PFSK-1 (cell line): ENCODE results near the gene GNG12.

Experiments used
- FOXP2 ChIP-seq: optimal IDR thresholded peaks from 2 replicates; pipeline ENCODE3; 2011; ENCODE audit warnings: borderline replicate concordance, control low read depth, inconsistent platforms; ENCODE audit not compliant: insufficient read depth; ENCODE audit errors: extremely low read length, extremely low read depth
- POLR2AphosphoS5 ChIP-seq: IDR thresholded peaks from 2 replicates; pipeline ENCODE4 v1.6.1; 2012; ENCODE audit warnings: low read depth, mild to moderate bottlenecking, control low read depth, low read length, moderate library complexity
- REST ChIP-seq, 2 experiments: IDR thresholded peaks; 2 replicates each; pipeline versions ENCODE4 v1.6.1 to v1.8.0; 2011 to 2012; ENCODE audit warnings: low read depth in 2 of 2, low read length in 2 of 2, control low read depth in 1 of 2, inconsistent platforms in 1 of 2, mild to moderate bottlenecking in 1 of 2, moderate library complexity in 1 of 2; ENCODE audit not compliant: insufficient read depth in 1 of 2
- SIN3A ChIP-seq: IDR thresholded peaks from 2 replicates; pipeline ENCODE4 v1.6.1; 2012; ENCODE audit warnings: mild to moderate bottlenecking, low read length, moderate library complexity, borderline replicate concordance; ENCODE audit not compliant: insufficient read depth
- TAF1 ChIP-seq: IDR thresholded peaks from 2 replicates; pipeline ENCODE4 v1.6.1; 2012; ENCODE audit warnings: low read length, control low read depth, borderline replicate concordance; ENCODE audit not compliant: insufficient read depth

GNG12 gene

GRCh38 chr1:67689267-67690017, 143.8 kb downstream of the GNG12 start:
- TF ChIP-seq SIN3A (no peak), REST (IDR thresholded peaks at IDR 0.05; ENCODE audit: insufficient read depth in 1 of 2, low read depth in 2 of 2, low read length in 2 of 2) (no peak), POLR2AphosphoS5 (no peak), FOXP2 (no peak), TAF1 (no peak)

GRCh38 chr1:67688526-67689219, 144.6 kb downstream of the GNG12 start:
- TF ChIP-seq POLR2AphosphoS5 (no peak), SIN3A (no peak), REST (IDR thresholded peaks at IDR 0.05; ENCODE audit: insufficient read depth in 1 of 2, low read depth in 2 of 2, low read length in 2 of 2) (no peak), FOXP2 (no peak), TAF1 (no peak)

GRCh38 chr1:67687649-67688048, 145.6 kb downstream of the GNG12 start:
- TF ChIP-seq REST (IDR thresholded peaks at IDR 0.05; ENCODE audit: insufficient read depth in 1 of 2, low read depth in 2 of 2, low read length in 2 of 2) (no peak), TAF1 (no peak), SIN3A (no peak), FOXP2 (no peak), POLR2AphosphoS5 (no peak)

GRCh38 chr1:67687198-67687545, 146.1 kb downstream of the GNG12 start:
- TF ChIP-seq SIN3A (no peak), TAF1 (no peak), POLR2AphosphoS5 (no peak), REST (IDR thresholded peaks at IDR 0.05; ENCODE audit: insufficient read depth in 1 of 2, low read depth in 2 of 2, low read length in 2 of 2) (no peak), FOXP2 (no peak)
